ENCODE measurements around the gene STARD3. TPM values are rescaled to one million over a fixed set of nuclear protein-coding genes. Genes with fewer than 3 reads are reported as not detected.

Gene STARD3
- total and polyA plus RNA-seq, 9 of the 15 experiments (the other 6 are each of a cell fraction or from before 2014, with no cell fraction given) = 0.63 to 87.0 (median 46.0) TPM

GRCh38 chr17:39621523-39622379, 15.2 kb upstream of the STARD3 start (continued):
- TF ChIP-seq SMC3 (conservative IDR thresholded peaks at IDR 0.05; ENCODE audit: insufficient read depth, low read depth, low read length) = peak; percentile 99
- no peak for TF ChIP-seq ESRRA (IDR thresholded peaks at IDR 0.05; ENCODE audit: borderline replicate concordance, low read depth)
- no peak for TF ChIP-seq MAX (CRISPR knock-in tag; IDR thresholded peaks at IDR 0.05)
- TF ChIP-seq EHMT2 (IDR thresholded peaks at IDR 0.05) = no peak
- TF ChIP-seq DACH1 (IDR thresholded peaks at IDR 0.05; ENCODE audit: partially characterized antibody) = no peak
- no peak for TF ChIP-seq CCNT2 (IDR thresholded peaks at IDR 0.05; ENCODE audit: borderline replicate concordance, extremely low read depth, insufficient read length, low read depth, low read length)
- peak; percentile 36; the same call in 1 of the 2 replicates for TF ChIP-seq ZNF24 (IDR thresholded peaks at IDR 0.05)
- no peak for TF ChIP-seq HNRNPL (IDR thresholded peaks at IDR 0.05; ENCODE audit: low read depth, low read length)
- TF ChIP-seq SREBF2 (CRISPR knock-in tag; IDR thresholded peaks at IDR 0.05) = no peak
- TF ChIP-seq TRIM24 (IDR thresholded peaks at IDR 0.05) = no peak
- no peak for TF ChIP-seq ZBTB5 (IDR thresholded peaks at IDR 0.05)
- peak in 1 of 2 experiments; percentile 97; a peak in 2 of 4 replicates for TF ChIP-seq MLLT1 (IDR thresholded peaks at IDR 0.05)
- TF ChIP-seq KLF1 (tag; IDR thresholded peaks at IDR 0.05) = no peak
- peak; percentile 97 for TF ChIP-seq REST (IDR thresholded peaks at IDR 0.05; ENCODE audit: borderline replicate concordance)
- peak; percentile 80; the same call in 1 of the 2 replicates for TF ChIP-seq REST (CRISPR knock-in tag; IDR thresholded peaks at IDR 0.05; ENCODE audit: low read depth)
- no peak for TF ChIP-seq ZC3H4 (CRISPR knock-in tag; IDR thresholded peaks at IDR 0.05; ENCODE audit: borderline replicate concordance)
